Temporal lobe (tissue), 2 donors: ENCODE results near the gene RTN1. TPM values are rescaled to one million over a fixed set of nuclear protein-coding genes. Genes with fewer than 3 reads are reported as not detected.

ENCODE experiments used
- small RNA-seq: library from RNA; depleted of rRNA; stranded (forward); fragments of <200 nt; gene quantifications from one replicate; pipeline ENCODE3, GENCODE V24; 2014; ENCODE audit warnings: low replicate concordance
- total RNA-seq: library from RNA; depleted of rRNA; stranded (reverse); fragments of >200 nt; gene quantifications from one replicate; pipeline ENCODE4 v1.2.3, GENCODE V29; 2014

RTN1 gene
- total RNA-seq, 1 donor from 2014 or later, result 846 TPM

Small RNA genes within 50 kb of the gene (small RNA-seq; reads per million reads assigned to genes)
- 0.43 reads per million, percentile 40 among the genes with 10 or more reads in this experiment for gene MIR5586

Other genes starting within 250 kb of the RTN1 start
- gene LRRC9, start 49.4 kb upstream of the RTN1 start, total RNA-seq, result 3.0 TPM
- 115 TPM for gene PCNX4, start 221.1 kb upstream of the RTN1 start, total RNA-seq